Spleen (tissue), 7 donors: ENCODE results near the gene TAS2R31.
"Not testable (repeated sequence)": the region's sequence is repeated elsewhere in the genome, so short reads cannot be mapped to it uniquely, and the experiment has no call there.

Source experiments
- CTCF ChIP-seq, 11 experiments: fragments of 200-600 bp in 7 of 11; fragments of 450-650 bp in 4 of 11; sonication (generic) in 4 of 11; IDR thresholded peaks in 8 of 11; conservative IDR thresholded peaks in 3 of 11; 1 replicate in 7 of 11; 2 replicates in 4 of 11; pipeline versions ENCODE4 v1.4.0 to v1.8.0; 2016 to 2021; ENCODE audit warnings: antibody characterized with exemption in 11 of 11, inconsistent platforms in 4 of 11, mild to moderate bottlenecking in 1 of 11
- POLR2A ChIP-seq, 3 donors: fragments of 450-650 bp; IDR thresholded peaks; one replicate each; pipeline ENCODE4 v1.5.1; 2017; ENCODE audit warnings: antibody characterized with exemption in 3 of 3, mild to moderate bottlenecking in 1 of 3
- donor health status: DM: no; HTN: no; CAD: no; lungs with moderate emphysema.
- donor health status: DM: no; HTN: no; CAD: no.
- donor health status: DM: no; HTN: no; CAD: no.

GRCh38 chr12:11041366-11041765, 10.2 kb upstream of the TAS2R31 start:
- TF ChIP-seq POLR2A (IDR thresholded peaks at IDR 0.05); CTCF (IDR thresholded peaks at IDR 0.05 in 8 of 11, conservative IDR thresholded peaks at IDR 0.05 in 3 of 11): not testable (repeated sequence)
